Measurements from ENCODE around the gene ECSCR.

DNA sequence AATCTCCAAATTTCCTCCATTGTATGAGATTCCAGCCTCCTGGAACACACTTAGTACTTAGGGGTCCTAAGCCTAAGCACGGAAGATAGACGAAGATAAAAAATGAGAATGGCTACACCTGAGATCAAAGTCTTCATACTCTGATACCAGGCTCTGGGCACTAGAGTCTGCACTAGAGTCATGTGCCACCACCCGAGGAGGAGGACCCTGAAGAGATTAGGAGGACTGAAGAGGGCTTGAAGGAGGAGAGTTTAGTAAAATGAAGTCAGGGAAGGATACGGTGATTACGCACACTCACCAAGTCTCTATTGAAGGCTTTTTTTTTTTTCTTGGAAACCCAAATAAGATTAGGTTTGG lies 58.1 kb downstream of the ECSCR start:
- TF ChIP-seq, protein P1, sequence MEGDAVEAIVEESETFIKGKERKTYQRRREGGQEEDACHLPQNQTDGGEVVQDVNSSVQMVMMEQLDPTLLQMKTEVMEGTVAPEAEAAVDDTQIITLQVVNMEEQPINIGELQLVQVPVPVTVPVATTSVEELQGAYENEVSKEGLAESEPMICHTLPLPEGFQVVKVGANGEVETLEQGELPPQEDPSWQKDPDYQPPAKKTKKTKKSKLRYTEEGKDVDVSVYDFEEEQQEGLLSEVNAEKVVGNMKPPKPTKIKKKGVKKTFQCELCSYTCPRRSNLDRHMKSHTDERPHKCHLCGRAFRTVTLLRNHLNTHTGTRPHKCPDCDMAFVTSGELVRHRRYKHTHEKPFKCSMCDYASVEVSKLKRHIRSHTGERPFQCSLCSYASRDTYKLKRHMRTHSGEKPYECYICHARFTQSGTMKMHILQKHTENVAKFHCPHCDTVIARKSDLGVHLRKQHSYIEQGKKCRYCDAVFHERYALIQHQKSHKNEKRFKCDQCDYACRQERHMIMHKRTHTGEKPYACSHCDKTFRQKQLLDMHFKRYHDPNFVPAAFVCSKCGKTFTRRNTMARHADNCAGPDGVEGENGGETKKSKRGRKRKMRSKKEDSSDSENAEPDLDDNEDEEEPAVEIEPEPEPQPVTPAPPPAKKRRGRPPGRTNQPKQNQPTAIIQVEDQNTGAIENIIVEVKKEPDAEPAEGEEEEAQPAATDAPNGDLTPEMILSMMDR (IDR thresholded peaks at IDR 0.05; ENCODE audit: low read depth, low read length): no peak
- TF ChIP-seq MAX (IDR thresholded peaks at IDR 0.05; ENCODE audit: low read depth, low read length) (0 out of 2 replicates have a peak, but pooled peaks have one; percentile 7), POLR2A (IDR thresholded peaks at IDR 0.05; ENCODE audit: extremely low read depth, insufficient read length) (no peak)
